RWPE2 (cell line): ENCODE results near the gene TGIF1.

ENCODE experiments used
- ATAC-seq: fragments of 200-7000 bp; cut with Tn5 transposase; 3 replicates; pipeline ENCODE4 v1.9.1; 2021; ENCODE audit warnings: low read depth
- DNase-seq: peaks from one replicate; pipeline ENCODE4 v3.0.0-alpha.2; 2020; ENCODE audit warnings: low spot score
- H3K27ac ChIP-seq: fragments of 450-650 bp; 2 replicates; pipeline ENCODE4 v1.5.1; 2017; ENCODE audit warnings: mild to moderate bottlenecking; ENCODE audit not compliant: poor library complexity, severe bottlenecking
- H3K27me3 ChIP-seq: fragments of 250-450 bp; sonication (Bioruptor Pico); 2 replicates; pipeline ENCODE4 v1.5.1; 2021; ENCODE audit warnings: mild to moderate bottlenecking, moderate library complexity; ENCODE audit not compliant: insufficient read depth, poor library complexity, severe bottlenecking
- H3K36me3 ChIP-seq: fragments of 250-450 bp; sonication (Bioruptor Pico); 2 replicates; pipeline ENCODE4 v1.5.1; 2020; ENCODE audit warnings: low read depth, mild to moderate bottlenecking, moderate library complexity
- H3K4me1 ChIP-seq: fragments of 250-450 bp; sonication (Bioruptor Pico); 2 replicates; pipeline ENCODE4 v1.5.1; 2021; ENCODE audit warnings: mild to moderate bottlenecking, moderate library complexity; ENCODE audit not compliant: insufficient read depth, poor library complexity, severe bottlenecking
- H3K4me3 ChIP-seq: fragments of 250-450 bp; sonication (Bioruptor Pico); 2 replicates; pipeline ENCODE4 v1.5.1; 2021; ENCODE audit warnings: mild to moderate bottlenecking, moderate library complexity; ENCODE audit not compliant: severe bottlenecking
- H3K9me3 ChIP-seq: fragments of 250-450 bp; sonication (Bioruptor Pico); 2 replicates; pipeline ENCODE4 v1.5.1; 2021; ENCODE audit warnings: mild to moderate bottlenecking, moderate library complexity; ENCODE audit not compliant: severe bottlenecking
- TF ChIP-seq, protein P1 (sequence below): fragments of 450-650 bp; IDR thresholded peaks from one replicate; pipeline ENCODE4 v1.5.1; 2017; ENCODE audit warnings: mild to moderate bottlenecking, moderate library complexity; ENCODE audit not compliant: poor library complexity, severe bottlenecking

Gene TGIF1

GRCh38 chr18:3479978-3480509, 30.1 kb downstream of the TGIF1 start:
- H3K27ac ChIP-seq: no peak overlapping the region
- no peaks in the 10 kb centered on the region for H3K4me1 ChIP-seq
- DNase-seq: no peak
- no peak for ATAC-seq
- no peaks in the 10 kb centered on the region for H3K9me3 ChIP-seq
- no peak overlapping the region for H3K4me3 ChIP-seq
- H3K36me3 ChIP-seq: no peaks in the 10 kb centered on the region
- no peaks in the 10 kb centered on the region for H3K27me3 ChIP-seq
- TF ChIP-seq, protein P1, sequence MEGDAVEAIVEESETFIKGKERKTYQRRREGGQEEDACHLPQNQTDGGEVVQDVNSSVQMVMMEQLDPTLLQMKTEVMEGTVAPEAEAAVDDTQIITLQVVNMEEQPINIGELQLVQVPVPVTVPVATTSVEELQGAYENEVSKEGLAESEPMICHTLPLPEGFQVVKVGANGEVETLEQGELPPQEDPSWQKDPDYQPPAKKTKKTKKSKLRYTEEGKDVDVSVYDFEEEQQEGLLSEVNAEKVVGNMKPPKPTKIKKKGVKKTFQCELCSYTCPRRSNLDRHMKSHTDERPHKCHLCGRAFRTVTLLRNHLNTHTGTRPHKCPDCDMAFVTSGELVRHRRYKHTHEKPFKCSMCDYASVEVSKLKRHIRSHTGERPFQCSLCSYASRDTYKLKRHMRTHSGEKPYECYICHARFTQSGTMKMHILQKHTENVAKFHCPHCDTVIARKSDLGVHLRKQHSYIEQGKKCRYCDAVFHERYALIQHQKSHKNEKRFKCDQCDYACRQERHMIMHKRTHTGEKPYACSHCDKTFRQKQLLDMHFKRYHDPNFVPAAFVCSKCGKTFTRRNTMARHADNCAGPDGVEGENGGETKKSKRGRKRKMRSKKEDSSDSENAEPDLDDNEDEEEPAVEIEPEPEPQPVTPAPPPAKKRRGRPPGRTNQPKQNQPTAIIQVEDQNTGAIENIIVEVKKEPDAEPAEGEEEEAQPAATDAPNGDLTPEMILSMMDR: no peak

DNA sequence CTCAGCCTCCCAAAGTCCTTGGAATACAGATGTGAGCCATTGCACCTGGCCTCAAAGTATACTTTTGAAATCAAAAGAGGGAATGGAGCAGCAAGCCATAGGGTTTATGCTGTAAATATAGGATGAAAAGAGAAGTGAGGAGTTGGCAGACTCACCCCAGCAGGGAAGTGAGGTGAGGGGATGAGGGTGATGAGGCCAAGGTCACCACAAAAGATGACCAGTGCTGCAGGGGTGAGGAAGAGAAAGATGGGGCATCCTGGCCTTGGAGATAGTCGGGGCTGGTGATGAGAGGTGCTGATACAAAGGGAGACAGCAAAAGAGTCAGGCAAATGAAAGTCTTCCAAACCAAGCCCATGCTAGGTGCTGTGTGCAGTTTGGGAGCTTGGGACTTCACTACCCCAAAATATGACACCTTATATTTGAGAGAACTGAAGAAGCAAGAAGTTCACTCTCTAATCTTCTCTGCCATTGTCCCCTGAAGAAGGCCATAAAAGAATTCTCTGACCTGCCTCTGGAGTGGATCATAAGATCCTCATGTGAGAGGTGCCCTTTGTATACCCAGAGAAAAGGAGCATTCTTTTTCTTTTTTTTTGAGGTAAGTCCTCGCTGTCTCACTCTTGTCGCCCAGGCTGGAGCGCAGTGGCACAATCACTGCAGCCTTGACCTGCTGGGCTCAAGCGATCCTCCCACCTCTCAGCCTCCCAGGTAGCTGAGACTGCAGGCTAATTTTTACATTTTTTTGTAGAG, 31.0 kb downstream of the TGIF1 start:
- DNase-seq (no peak), ATAC-seq (no peak)
- Histone ChIP-seq H3K4me3 (no peak overlapping the region), H3K9me3 (no peaks in the 10 kb centered on the region), H3K27ac (no peak overlapping the region), H3K4me1 (no peaks in the 10 kb centered on the region), H3K36me3 (no peaks in the 10 kb centered on the region), H3K27me3 (no peaks in the 10 kb centered on the region)
- TF ChIP-seq, protein P1: no peak

DNA sequence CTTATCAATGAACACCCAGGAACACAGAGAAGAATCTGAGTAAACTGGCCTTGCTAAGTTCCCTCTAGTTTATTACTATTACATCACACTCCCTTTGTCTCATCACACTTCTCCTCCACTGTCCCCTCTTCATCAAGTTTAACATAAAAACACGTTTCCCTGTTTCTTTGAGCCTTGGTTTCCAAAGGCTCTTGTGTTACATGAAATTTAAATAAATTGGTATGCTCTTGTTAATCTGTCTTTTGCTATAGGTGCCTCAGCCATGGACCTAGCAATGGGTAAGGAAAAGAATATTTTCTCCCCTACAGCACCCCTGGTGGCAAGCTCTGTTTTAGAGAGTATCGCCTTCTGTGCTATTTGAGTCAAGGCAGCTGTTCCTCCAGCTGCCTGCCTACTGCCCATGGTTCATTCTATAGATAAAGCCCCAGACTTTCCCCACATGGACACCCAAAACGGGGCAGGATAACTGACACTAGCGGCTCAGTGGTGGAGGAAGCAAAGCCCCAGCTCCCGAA, 31.8 kb downstream of the TGIF1 start:
- DNase-seq (no peak), ATAC-seq (peak; percentile 51; the same call in 2 of the 3 replicates)
- TF ChIP-seq, protein P1: peak; percentile 55
- H3K4me3 ChIP-seq: no peak overlapping the region
- no peak overlapping the region for H3K27ac ChIP-seq
- H3K4me1 ChIP-seq: no peaks in the 10 kb centered on the region
- H3K27me3 ChIP-seq: no peaks in the 10 kb centered on the region
- no peaks in the 10 kb centered on the region for H3K9me3 ChIP-seq
- no peaks in the 10 kb centered on the region for H3K36me3 ChIP-seq

- Histone ChIP-seq H3K36me3 (no peaks in the 10 kb centered on the region), H3K4me3 (no peak overlapping the region), H3K9me3 (no peaks in the 10 kb centered on the region), H3K27ac (no peak overlapping the region), H3K4me1 (no peaks in the 10 kb centered on the region), H3K27me3 (no peaks in the 10 kb centered on the region)
- TF ChIP-seq, protein P1: no peak
- no peak for ATAC-seq
- no peak for DNase-seq
Observed at GRCh38 chr18:3482258-3482657, 32.3 kb downstream of the TGIF1 start.
